HG03457 (cell line): Measurements from ENCODE around the gene MLLT6.

ENCODE experiments used
- ATAC-seq: cut with Tn5 transposase; IDR thresholded peaks from one replicate; pipeline ENCODE4 v1.9.1; 2021; ENCODE audit warnings: moderate number of reproducible peaks; ENCODE audit not compliant: unreplicated experiment

Gene MLLT6

DNA sequence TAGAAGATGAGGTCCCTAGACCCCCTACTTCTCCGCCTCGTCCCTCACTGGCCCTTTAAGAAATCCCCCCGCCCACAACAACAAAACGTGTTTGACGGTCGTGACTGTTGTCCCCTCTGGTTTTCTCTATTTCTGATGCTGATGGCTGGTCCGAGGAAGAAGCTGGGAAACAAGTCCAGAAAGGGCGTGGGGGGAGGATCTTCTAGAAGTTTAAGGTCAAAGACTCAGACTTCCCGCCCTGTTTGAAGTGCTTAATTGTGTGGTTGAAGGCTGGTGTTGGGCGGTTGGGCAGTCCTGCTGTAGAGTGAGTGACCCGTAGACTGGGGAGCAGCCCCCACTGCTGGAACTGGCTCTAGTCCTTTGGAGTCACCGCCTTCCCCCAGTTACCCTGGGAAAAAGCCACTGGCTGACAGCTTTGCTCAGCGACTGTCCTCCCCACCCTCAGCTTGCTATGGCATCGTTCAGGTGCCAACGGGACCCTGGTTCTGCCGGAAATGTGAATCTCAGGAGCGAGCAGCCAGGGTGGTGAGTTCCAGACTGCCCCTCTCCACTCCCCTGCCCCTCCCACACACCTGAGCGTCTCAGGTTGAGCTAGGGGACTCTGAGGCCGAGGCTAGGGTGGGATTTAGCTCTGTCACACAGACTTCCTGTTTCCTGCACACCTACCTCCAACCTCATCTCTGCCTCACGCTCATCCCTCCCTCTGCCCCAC is 1.6 kb downstream of the MLLT6 start:
- no peak for ATAC-seq

GRCh38 chr17:38707678-38708351 is 2.7 kb downstream of the MLLT6 start:
- ATAC-seq = no peak

DNA sequence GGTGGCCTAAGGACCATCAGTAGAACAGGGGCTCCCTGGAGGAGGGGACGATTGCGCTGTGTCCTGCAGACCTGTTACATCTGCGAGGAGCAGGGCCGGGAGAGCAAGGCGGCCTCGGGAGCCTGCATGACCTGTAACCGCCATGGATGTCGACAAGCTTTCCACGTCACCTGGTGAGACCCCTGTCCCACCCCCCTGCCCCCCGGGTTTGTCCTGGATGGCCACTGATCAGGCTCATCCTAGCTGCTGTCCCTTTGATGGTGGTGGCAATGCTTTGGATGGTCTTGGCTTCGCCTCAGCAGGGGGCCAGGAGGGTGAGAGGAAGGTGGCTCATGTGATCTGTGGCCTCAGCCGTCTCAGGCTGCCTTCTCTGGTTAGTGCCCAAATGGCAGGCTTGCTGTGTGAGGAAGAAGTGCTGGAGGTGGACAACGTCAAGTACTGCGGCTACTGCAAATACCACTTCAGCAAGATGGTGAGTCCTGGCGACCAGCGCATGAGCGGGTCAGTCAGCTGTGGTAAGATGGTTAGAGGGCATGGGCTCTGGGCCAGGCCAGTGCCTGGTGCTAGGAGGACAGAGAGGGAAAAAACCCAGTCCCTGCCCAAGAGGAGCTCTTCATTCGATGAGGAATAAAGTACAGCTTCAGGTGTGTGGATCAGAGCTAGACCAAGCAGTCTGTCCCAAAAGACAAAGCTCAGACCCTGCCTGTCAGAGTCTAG is 4.2 kb downstream of the MLLT6 start:
- ATAC-seq = no peak

GRCh38 chr17:38709864-38710603 is 5.0 kb downstream of the MLLT6 start:
- ATAC-seq = no peak

DNA sequence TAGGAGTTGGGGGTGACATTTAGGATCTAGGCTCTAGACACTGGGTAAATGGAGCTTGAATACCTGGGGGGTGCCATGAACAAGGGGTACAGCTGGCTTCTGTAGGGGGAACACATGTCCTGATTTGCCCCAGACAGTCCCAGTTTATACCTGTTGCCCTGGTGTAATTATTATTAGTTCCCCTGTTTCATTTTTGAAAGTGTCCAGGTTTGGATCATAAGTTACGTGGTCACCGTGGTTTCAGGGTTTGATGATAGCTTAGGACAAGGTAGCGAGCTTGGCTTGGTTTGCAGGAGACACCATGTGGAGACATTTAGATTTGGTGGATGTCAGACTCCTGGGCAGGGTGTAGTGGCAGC is 5.5 kb downstream of the MLLT6 start:
- ATAC-seq = no peak

DNA sequence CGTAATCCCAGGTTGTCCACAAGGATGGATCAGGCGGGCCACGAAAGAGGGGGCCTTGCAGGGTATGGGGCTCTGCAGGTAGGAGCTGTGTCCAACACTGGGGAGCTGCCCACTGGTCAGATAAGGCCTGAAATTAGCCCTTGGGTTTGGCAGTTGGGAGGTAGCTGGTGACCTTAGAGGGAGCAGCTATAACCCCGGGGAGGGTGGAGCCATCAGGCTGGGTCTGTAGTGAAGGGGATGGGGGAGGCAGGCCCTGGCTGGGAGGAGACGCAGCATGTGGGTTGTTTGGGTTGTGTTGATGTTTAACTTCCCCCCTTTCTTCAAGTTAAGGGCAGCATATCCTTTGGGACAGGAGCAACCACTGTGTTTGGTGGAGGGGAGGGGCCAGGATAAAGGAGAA is 5.9 kb downstream of the MLLT6 start:
- ATAC-seq = no peak

DNA sequence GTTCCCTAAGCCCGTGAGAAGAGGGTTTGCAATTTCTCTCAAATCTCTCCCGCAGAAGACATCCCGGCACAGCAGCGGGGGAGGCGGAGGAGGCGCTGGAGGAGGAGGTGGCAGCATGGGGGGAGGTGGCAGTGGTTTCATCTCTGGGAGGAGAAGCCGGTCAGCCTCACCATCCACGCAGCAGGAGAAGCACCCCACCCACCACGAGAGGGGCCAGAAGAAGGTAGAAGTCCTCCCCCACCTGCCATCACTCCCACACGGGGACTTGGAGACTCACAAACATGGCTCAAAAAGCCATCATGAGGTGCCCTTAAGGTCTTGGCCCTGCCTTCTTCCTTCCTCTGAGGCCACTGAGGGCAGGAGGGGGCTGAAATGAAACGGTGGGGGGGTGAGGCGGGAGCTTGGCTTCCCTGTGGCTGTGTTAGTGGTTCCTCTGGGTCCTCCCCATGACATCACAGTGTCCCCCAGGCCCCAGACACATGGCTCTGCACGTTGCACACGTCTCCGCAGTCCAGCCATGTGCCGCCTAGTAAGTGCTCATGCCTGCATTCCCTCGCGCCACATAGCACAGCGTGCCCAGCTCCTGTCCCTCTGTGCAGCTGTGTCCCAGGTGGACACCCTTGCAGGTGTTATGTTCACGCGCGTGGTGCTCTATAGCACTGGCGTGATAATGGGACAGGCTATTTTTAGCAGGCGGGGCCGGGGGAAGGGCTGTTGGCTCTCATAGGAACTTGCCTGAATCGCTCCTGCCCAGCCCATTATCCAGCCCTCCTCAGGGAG is 6.9 kb downstream of the MLLT6 start:
- ATAC-seq = no peak

- ATAC-seq = no peak
Observed at GRCh38 chr17:38712593-38712992, 7.5 kb downstream of the MLLT6 start.

DNA sequence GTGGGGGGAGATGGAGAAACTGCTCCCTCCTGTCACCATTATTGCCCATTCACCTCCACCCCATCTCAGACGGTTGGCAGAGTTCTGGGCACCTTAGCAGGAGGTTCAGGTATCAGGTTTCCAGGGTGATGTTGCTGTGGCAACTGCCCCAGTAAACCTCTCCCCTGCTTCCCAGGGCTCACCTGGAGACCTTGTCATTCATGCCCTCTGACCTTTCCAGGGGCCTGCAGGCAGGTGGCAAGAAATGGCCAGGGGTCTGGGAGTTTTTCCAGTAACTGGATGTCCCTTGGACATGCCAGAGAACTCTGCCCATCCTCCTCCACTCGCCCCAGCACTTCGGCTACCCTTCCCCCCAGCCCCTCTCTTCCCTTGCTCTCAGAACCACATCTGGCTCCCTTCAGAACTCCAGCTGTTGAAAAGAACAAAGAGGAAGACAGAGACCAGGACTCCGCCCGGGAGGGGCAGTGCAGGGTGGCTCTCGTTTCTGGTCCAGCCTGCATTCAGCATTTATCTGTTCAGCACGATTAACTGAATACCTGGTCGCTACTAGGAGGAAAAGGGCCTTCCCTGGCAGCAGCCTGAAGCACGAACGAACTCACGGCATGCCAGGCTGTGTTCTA is 8.5 kb downstream of the MLLT6 start:
- ATAC-seq = no peak

DNA sequence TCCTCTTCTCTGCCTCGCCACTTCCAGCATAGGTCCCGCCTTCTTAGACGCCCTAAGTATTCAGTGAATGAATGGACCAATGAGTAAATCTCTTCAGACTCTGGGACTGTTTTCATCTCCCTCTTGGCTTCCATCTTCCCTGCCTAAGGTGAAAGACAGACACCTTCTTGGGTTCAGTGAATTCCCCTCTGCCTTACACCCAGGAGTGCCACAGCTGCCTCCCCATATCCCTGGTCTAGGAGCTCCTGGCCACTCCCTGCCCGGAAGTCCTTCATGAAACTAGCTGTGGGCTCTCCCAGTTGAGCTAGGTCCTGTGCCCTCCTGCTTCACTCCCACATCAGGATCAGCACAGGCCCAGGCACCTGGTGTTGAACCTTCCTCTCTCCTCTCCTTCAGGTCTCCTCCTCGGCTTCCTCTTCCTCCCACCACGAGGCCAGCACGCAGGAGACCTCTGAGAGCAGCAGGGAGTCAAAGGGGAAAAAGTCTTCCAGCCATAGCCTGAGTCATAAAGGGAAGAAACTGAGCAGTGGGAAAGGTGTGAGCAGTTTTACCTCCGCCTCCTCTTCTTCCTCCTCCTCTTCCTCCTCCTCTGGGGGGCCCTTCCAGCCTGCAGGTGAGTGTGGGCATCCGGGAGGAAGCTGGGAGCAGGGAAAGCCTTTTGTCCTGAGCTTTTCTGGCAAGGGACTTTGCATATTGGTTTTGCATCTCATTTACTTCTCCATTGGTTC is 10.3 kb downstream of the MLLT6 start:
- no peak for ATAC-seq

- no peak for ATAC-seq
Observed at GRCh38 chr17:38716368-38717005, 11.4 kb downstream of the MLLT6 start.

- no peak for ATAC-seq
Observed at GRCh38 chr17:38717139-38717745, 12.2 kb downstream of the MLLT6 start.

- no peak for ATAC-seq
Observed at GRCh38 chr17:38719289-38719942, 14.3 kb downstream of the MLLT6 start.

- no peak for ATAC-seq
Observed at GRCh38 chr17:38719943-38720641, 15.0 kb downstream of the MLLT6 start.

- no peak for ATAC-seq
Observed at GRCh38 chr17:38720941-38721340, 15.9 kb downstream of the MLLT6 start.

DNA sequence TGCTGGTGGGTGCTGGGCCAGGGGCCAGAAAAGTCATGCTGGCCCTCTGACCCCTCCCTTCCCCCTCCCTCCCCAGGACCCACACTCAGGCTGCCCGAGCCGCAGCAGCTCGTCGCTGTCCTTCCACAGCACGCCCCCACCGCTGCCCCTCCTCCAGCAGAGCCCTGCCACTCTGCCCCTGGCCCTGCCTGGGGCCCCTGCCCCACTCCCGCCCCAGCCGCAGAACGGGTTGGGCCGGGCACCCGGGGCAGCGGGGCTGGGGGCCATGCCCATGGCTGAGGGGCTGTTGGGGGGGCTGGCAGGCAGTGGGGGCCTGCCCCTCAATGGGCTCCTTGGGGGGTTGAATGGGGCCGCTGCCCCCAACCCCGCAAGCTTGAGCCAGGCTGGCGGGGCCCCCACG is 16.7 kb downstream of the MLLT6 start:
- no peak for ATAC-seq

GRCh38 chr17:38724337-38724988 is 19.4 kb downstream of the MLLT6 start:
- no peak for ATAC-seq
